Spleen (tissue), 11 donors: ENCODE results near the gene CECR2. TPM values are rescaled to one million over a fixed set of nuclear protein-coding genes. Genes with fewer than 3 reads are reported as not detected.

ENCODE experiments used
- DNase-seq: peaks from one replicate; pipeline ENCODE4 v3.0.0-alpha.2; 2020
- H3K27ac ChIP-seq, 8 donors: fragments of 200-600 bp; sonication (generic) in 7 of 8; 1 replicate in 4 of 8; 2 replicates in 4 of 8; pipeline versions ENCODE4 v1.5.0 to v1.8.0; 2016 to 2021; ENCODE audit warnings: inconsistent platforms in 4 of 8, mild to moderate bottlenecking in 4 of 8, moderate library complexity in 1 of 8
- H3K27me3 ChIP-seq, 7 donors: fragments of 200-600 bp; sonication (generic) in 6 of 7; replicated peaks in 1 of 7; 1 replicate in 4 of 7; 2 replicates in 3 of 7; pipeline versions ENCODE4 v1.5.0 to v1.8.0; 2016 to 2021; ENCODE audit warnings: inconsistent platforms in 3 of 7, mild to moderate bottlenecking in 1 of 7
- H3K36me3 ChIP-seq, 6 donors: fragments of 200-600 bp; sonication (generic) in 5 of 6; 1 replicate in 4 of 6; 2 replicates in 2 of 6; pipeline versions ENCODE4 v1.5.0 to v1.8.0; 2016 to 2021; ENCODE audit warnings: inconsistent platforms in 2 of 6
- H3K4me1 ChIP-seq, 6 donors: fragments of 200-600 bp; sonication (generic) in 5 of 6; 1 replicate in 3 of 6; 2 replicates in 3 of 6; pipeline versions ENCODE4 v1.5.0 to v1.8.0; 2016 to 2021; ENCODE audit warnings: inconsistent platforms in 3 of 6
- H3K4me3 ChIP-seq, 8 donors: fragments of 200-600 bp; sonication (generic) in 7 of 8; 1 replicate in 4 of 8; 2 replicates in 4 of 8; pipeline versions ENCODE4 v1.5.0 to v1.8.0; 2016 to 2021; ENCODE audit warnings: inconsistent platforms in 4 of 8, mild to moderate bottlenecking in 4 of 8, moderate library complexity in 2 of 8
- H3K9me3 ChIP-seq, 8 donors: fragments of 200-600 bp; sonication (generic) in 7 of 8; 1 replicate in 4 of 8; 2 replicates in 4 of 8; pipeline versions ENCODE4 v1.5.0 to v1.8.0; 2016 to 2021; ENCODE audit warnings: inconsistent platforms in 4 of 8
- CTCF ChIP-seq, 11 experiments: fragments of 200-600 bp in 7 of 11; fragments of 450-650 bp in 4 of 11; sonication (generic) in 4 of 11; IDR thresholded peaks in 8 of 11; conservative IDR thresholded peaks in 3 of 11; 1 replicate in 7 of 11; 2 replicates in 4 of 11; pipeline versions ENCODE4 v1.4.0 to v1.8.0; 2016 to 2021; ENCODE audit warnings: antibody characterized with exemption in 11 of 11, inconsistent platforms in 4 of 11, mild to moderate bottlenecking in 1 of 11
- POLR2A ChIP-seq, 3 donors: fragments of 450-650 bp; IDR thresholded peaks; one replicate each; pipeline ENCODE4 v1.5.1; 2017; ENCODE audit warnings: antibody characterized with exemption in 3 of 3, mild to moderate bottlenecking in 1 of 3
- POLR2AphosphoS5 ChIP-seq, 3 donors: sonication (generic); formaldehyde crosslinking; IDR thresholded peaks; one replicate each; pipeline ENCODE4 v1.5.1; 2017; ENCODE audit warnings: antibody characterized with exemption in 3 of 3
- WGBS, 5 donors: extraction: QIAGEN DNeasy Blood & Tissue Kit in 3 of 5; methylation state at CpG; one replicate each; pipeline versions ENCODE4 v1.1.5 to v1.1.7; 2013 to 2018; 5-methylcytosine and 5-hydroxymethylcytosine counted together
- intact Hi-C: fragments of 100-400 bp; cut with DNase I; formaldehyde crosslinking; loops from one replicate; pipeline ENCODE4 v1.15.0; 2023; ENCODE audit warnings: low total_unique reads
- polyA plus RNA-seq, 3 donors: library from polyadenylated mRNA; stranded (reverse); fragments of 200-250 nt; gene quantifications; one replicate each; pipeline ENCODE4 v1.2.1, GENCODE V29; 2013
- total RNA-seq, 7 donors: library from RNA; depleted of rRNA in 3 of 7; stranded (reverse); fragments of >200 nt in 3 of 7; fragmentation: NEBNext Ultra II Directional in 4 of 7; extraction: Animal tissue kit (Norgen Biotek cat#: 25700) in 4 of 7; gene quantifications; one replicate each; pipeline versions ENCODE4 v1.1.0 to v1.2.1, GENCODE V29; 2016 to 2021
- donor health status: healthy with polysubstance abuse.
- donor health status: DM: no; HTN: no; CAD: no; lungs with moderate emphysema.
- donor health status: DM: no; HTN: no; CAD: no.
- donor health status: Bipolar disorder and iron deficiency.
- donor health status: healthy.
- donor health status: DM: no; HTN: no; CAD: no.
- donor health status: DM: yes; HTN: yes; CAD: no.

The CECR2 gene
- total and polyA plus RNA-seq, 10 donors: 0.05 to 3.0 (median 0.91) TPM

- H3K27ac ChIP-seq: no peak overlapping the region
- 42 to 51% (median 44%) methylated on average over 12 of the region's 12 CpGs for WGBS, 5 donors
- no peak overlapping the region for H3K4me3 ChIP-seq
- TF ChIP-seq POLR2A (IDR thresholded peaks at IDR 0.05) (no peak), CTCF (IDR thresholded peaks at IDR 0.05 in 8 of 11, conservative IDR thresholded peaks at IDR 0.05 in 3 of 11) (peak; percentile 26 to 74 (median 67))
- no peaks in the 10 kb centered on the region for H3K9me3 ChIP-seq
- H3K4me1 ChIP-seq: peaks cover 0 to 13% (median 2%) of the 10 kb centered on the region in 6 donors
- no peaks in the 10 kb centered on the region for H3K36me3 ChIP-seq
- no peak for DNase-seq
- intact Hi-C loops: loop anchor here (2.0 to 5.0 kb wide), 2 partner anchors 329 to 429 kb away; no protein-coding TSS in a partner anchor
- peaks cover 0 to 7% (median 0%) of the 10 kb centered on the region in 7 donors for H3K27me3 ChIP-seq
Measured at GRCh38 chr22:17501679-17502285, 132.5 kb downstream of the CECR2 start.

GRCh38 chr22:17508110-17508509, 138.8 kb downstream of the CECR2 start:
- Histone ChIP-seq H3K27me3 (no peaks in the 10 kb centered on the region), H3K27ac (no peak overlapping the region), H3K4me3 (no peak overlapping the region), H3K9me3 (no peaks in the 10 kb centered on the region), H3K36me3 (no peaks in the 10 kb centered on the region), H3K4me1 (no peaks in the 10 kb centered on the region)
- no peak for DNase-seq
- intact Hi-C loops: no loop called here
- TF ChIP-seq CTCF (IDR thresholded peaks at IDR 0.05 in 8 of 11, conservative IDR thresholded peaks at IDR 0.05 in 3 of 11) (no peak), POLR2A (IDR thresholded peaks at IDR 0.05) (no peak), POLR2AphosphoS5 (IDR thresholded peaks at IDR 0.05) (no peak)
- 90 to 98% (median 92%) methylated on average over 3 of the region's 3 CpGs for WGBS, 5 donors

GRCh38 chr22:17512960-17513359, 143.7 kb downstream of the CECR2 start:
- no peak for DNase-seq
- Histone ChIP-seq H3K36me3 (no peaks in the 10 kb centered on the region), H3K27ac (no peak overlapping the region), H3K4me1 (no peaks in the 10 kb centered on the region), H3K4me3 (no peak overlapping the region), H3K27me3 (no peaks in the 10 kb centered on the region), H3K9me3 (no peaks in the 10 kb centered on the region)
- TF ChIP-seq POLR2AphosphoS5 (IDR thresholded peaks at IDR 0.05) (no peak), POLR2A (IDR thresholded peaks at IDR 0.05) (no peak), CTCF (IDR thresholded peaks at IDR 0.05 in 8 of 11, conservative IDR thresholded peaks at IDR 0.05 in 3 of 11) (no peak)
- intact Hi-C loops: no loop called here
- 87 to 96% (median 94%) methylated on average over 4 of the region's 4 CpGs for WGBS, 5 donors

- no peak overlapping the region for H3K4me3 ChIP-seq
- intact Hi-C loops: no loop called here
Measured at GRCh38 chr22:17513612-17514011, 144.4 kb downstream of the CECR2 start.

More at GRCh38 chr22:17513612-17514011, 144.4 kb downstream of the CECR2 start:
- H3K27me3 ChIP-seq: no peaks in the 10 kb centered on the region
- no peaks in the 10 kb centered on the region for H3K4me1 ChIP-seq
- H3K27ac ChIP-seq: no peak overlapping the region
- no peak for DNase-seq
- no peaks in the 10 kb centered on the region for H3K36me3 ChIP-seq
- H3K9me3 ChIP-seq: no peaks in the 10 kb centered on the region
- no peak for TF ChIP-seq POLR2A (IDR thresholded peaks at IDR 0.05)
- TF ChIP-seq POLR2AphosphoS5 (IDR thresholded peaks at IDR 0.05): no peak
- TF ChIP-seq CTCF (IDR thresholded peaks at IDR 0.05 in 8 of 11, conservative IDR thresholded peaks at IDR 0.05 in 3 of 11): no peak
- WGBS, 5 donors: 54 to 67% (median 64%) methylated on average over 2 of the region's 2 CpGs
